ENCODE data around the gene SLC16A8. TPM values are rescaled to one million over a fixed set of nuclear protein-coding genes. Genes with fewer than 3 reads are reported as not detected.

SLC16A8 gene
- total and polyA plus RNA-seq, 2 donors from 2014 or later: 0.31 to 0.92 TPM

DNA sequence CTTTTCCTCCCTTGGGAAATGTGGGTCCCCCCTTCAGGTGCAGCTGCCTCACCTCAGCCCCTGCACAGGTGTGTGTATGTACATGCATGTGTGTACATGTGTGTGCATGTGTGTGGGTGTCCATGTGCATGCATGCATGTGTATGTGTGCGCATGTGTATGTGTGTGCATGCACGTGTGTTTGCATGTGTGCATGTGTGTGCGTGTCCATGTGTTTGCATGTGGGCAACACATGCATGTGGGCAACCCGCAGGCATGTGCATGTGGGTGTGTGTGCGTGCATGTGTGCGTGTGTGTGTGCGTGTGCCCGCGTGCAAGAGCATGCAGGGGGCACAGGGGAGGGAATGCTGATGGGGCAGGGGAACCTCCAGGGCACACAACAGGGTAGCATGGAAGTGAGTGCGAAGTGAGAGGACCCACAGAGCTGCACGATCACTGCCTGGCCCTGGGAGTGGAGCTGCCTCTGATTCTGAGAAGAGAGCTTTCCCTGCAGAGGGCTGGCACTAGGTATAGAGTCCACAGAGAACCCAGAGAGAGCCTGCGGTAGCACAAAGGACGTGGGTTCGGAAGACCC is 41.1 kb upstream of the SLC16A8 start:
- no peak overlapping the region for H3K27ac ChIP-seq (ENCODE audit: low read depth in 2 of 2, low read length in 2 of 2)
- no peaks in the 10 kb centered on the region for H3K4me1 ChIP-seq (ENCODE audit: control insufficient read depth in 2 of 3, insufficient read depth in 2 of 3, low read depth in 1 of 3, low read length in 3 of 3)
- H3K36me3 ChIP-seq (ENCODE audit: control insufficient read depth in 2 of 3, insufficient read depth in 3 of 3, low read length in 3 of 3): peaks cover 0 to 18% (median 5%) of the 10 kb centered on the region in 3 donors
- H3K4me3 ChIP-seq (ENCODE audit: low read length in 3 of 3): no peak overlapping the region
- no peak overlapping the region for H3K9ac ChIP-seq (ENCODE audit: low read length in 3 of 3)
- no peaks in the 10 kb centered on the region for H3K9me3 ChIP-seq (ENCODE audit: control insufficient read depth in 2 of 3, insufficient read depth in 1 of 3, low read length in 3 of 3)
- intact Hi-C loops (cut with DNase I): no loop called here
- no peak for FAIRE-seq
- peak in 1 of 5 donors; percentile 52 for DNase-seq
- no peaks in the 10 kb centered on the region for H3K27me3 ChIP-seq (ENCODE audit: control insufficient read depth, insufficient read depth, low read length)
- no peak for TF ChIP-seq CTCF (IDR thresholded peaks at IDR 0.05; ENCODE audit: borderline replicate concordance, extremely low read depth, insufficient read depth)

- peak in 1 of 5 donors; percentile 53 for DNase-seq
- TF ChIP-seq CTCF (IDR thresholded peaks at IDR 0.05; ENCODE audit: borderline replicate concordance, extremely low read depth, insufficient read depth): no peak
- Histone ChIP-seq H3K4me3 (ENCODE audit: low read length in 3 of 3) (no peak overlapping the region), H3K36me3 (ENCODE audit: control insufficient read depth in 2 of 3, insufficient read depth in 3 of 3, low read length in 3 of 3) (peaks cover 0 to 18% (median 2%) of the 10 kb centered on the region in 3 donors), H3K4me1 (ENCODE audit: control insufficient read depth in 2 of 3, insufficient read depth in 2 of 3, low read depth in 1 of 3, low read length in 3 of 3) (no peaks in the 10 kb centered on the region), H3K9me3 (ENCODE audit: control insufficient read depth in 2 of 3, insufficient read depth in 1 of 3, low read length in 3 of 3) (no peaks in the 10 kb centered on the region), H3K27me3 (ENCODE audit: control insufficient read depth, insufficient read depth, low read length) (no peaks in the 10 kb centered on the region), H3K9ac (ENCODE audit: low read length in 3 of 3) (no peak overlapping the region), H3K27ac (ENCODE audit: low read depth in 2 of 2, low read length in 2 of 2) (no peak overlapping the region)
- intact Hi-C loops (cut with DNase I): no loop called here
- FAIRE-seq: no peak
Measured at GRCh38 chr22:38124236-38124974, 40.4 kb upstream of the SLC16A8 start.

DNA sequence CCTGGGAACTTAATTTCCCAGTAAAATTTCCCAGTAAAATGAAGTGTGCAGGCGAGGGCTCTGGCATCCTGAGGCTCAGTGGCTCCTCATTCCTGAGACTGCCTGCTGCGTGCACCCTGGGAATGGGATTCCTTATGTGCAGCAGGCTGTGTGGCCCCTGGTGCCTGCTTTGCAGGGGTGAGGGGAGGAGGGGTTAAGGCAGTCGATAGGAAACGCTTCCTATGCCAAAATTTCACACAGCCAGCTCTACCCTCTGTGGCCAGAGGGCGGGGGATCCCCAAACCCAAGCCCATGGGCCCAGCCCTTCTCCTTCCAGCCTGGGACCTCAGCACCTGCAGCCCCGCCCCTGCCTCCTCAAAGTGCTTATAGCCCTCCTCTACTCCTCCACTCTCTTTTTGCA is 38.6 kb upstream of the SLC16A8 start:
- Histone ChIP-seq H3K27ac (ENCODE audit: low read depth in 2 of 2, low read length in 2 of 2) (no peak overlapping the region), H3K9me3 (ENCODE audit: control insufficient read depth in 2 of 3, insufficient read depth in 1 of 3, low read length in 3 of 3) (no peaks in the 10 kb centered on the region), H3K4me1 (ENCODE audit: control insufficient read depth in 2 of 3, insufficient read depth in 2 of 3, low read depth in 1 of 3, low read length in 3 of 3) (no peaks in the 10 kb centered on the region), H3K4me3 (ENCODE audit: low read length in 3 of 3) (no peak overlapping the region), H3K27me3 (ENCODE audit: control insufficient read depth, insufficient read depth, low read length) (no peaks in the 10 kb centered on the region), H3K9ac (ENCODE audit: low read length in 3 of 3) (no peak overlapping the region), H3K36me3 (ENCODE audit: control insufficient read depth in 2 of 3, insufficient read depth in 3 of 3, low read length in 3 of 3) (peaks cover 0 to 7% (median 0%) of the 10 kb centered on the region in 3 donors)
- no peak for TF ChIP-seq CTCF (IDR thresholded peaks at IDR 0.05; ENCODE audit: borderline replicate concordance, extremely low read depth, insufficient read depth)
- DNase-seq (no peak), FAIRE-seq (no peak)
- intact Hi-C loops (cut with DNase I): no loop called here

Data from kidney (tissue), 14 donors.